HG02870 (cell line): ENCODE data around the gene TMEM138.
A peak's percentile ranks its signal among the peaks of the same experiment; 100 is the strongest.
"Not testable (repeated sequence)": the region's sequence is repeated elsewhere in the genome, so short reads cannot be mapped to it uniquely, and the experiment has no call there.

ENCODE experiments used
- ATAC-seq: cut with Tn5 transposase; IDR thresholded peaks from one replicate; pipeline ENCODE4 v1.9.1; 2021; ENCODE audit warnings: mild to moderate bottlenecking, moderate library complexity; ENCODE audit not compliant: unreplicated experiment

Gene TMEM138

GRCh38 chr11:61362542-61362875 is 335 bp downstream of the TMEM138 start:
- ATAC-seq, result no peak

- no peak for ATAC-seq
Observed at GRCh38 chr11:61364012-61364675, 2.0 kb downstream of the TMEM138 start.

DNA sequence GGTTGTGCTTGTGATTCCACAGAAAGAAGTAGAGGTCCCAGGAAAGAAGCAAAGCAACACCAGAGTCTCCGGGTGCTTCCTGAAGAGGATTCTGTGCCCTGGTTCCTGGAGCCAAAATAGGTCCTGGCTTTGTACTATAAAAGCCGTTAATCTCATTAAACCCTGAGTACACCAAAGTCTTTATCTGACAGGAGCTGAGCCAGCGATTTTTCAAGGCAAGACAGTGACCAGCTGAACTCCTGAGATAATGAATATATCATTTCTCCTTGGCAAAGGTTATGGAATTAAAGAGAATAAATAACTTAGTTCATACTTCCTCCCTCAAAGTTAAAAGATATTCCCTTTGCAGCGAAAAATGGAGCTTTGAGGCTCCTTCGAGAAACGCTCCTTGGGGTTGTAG is 5.2 kb downstream of the TMEM138 start:
- ATAC-seq, result no peak

GRCh38 chr11:61368646-61369045 is 6.5 kb downstream of the TMEM138 start:
- ATAC-seq, result no peak

DNA sequence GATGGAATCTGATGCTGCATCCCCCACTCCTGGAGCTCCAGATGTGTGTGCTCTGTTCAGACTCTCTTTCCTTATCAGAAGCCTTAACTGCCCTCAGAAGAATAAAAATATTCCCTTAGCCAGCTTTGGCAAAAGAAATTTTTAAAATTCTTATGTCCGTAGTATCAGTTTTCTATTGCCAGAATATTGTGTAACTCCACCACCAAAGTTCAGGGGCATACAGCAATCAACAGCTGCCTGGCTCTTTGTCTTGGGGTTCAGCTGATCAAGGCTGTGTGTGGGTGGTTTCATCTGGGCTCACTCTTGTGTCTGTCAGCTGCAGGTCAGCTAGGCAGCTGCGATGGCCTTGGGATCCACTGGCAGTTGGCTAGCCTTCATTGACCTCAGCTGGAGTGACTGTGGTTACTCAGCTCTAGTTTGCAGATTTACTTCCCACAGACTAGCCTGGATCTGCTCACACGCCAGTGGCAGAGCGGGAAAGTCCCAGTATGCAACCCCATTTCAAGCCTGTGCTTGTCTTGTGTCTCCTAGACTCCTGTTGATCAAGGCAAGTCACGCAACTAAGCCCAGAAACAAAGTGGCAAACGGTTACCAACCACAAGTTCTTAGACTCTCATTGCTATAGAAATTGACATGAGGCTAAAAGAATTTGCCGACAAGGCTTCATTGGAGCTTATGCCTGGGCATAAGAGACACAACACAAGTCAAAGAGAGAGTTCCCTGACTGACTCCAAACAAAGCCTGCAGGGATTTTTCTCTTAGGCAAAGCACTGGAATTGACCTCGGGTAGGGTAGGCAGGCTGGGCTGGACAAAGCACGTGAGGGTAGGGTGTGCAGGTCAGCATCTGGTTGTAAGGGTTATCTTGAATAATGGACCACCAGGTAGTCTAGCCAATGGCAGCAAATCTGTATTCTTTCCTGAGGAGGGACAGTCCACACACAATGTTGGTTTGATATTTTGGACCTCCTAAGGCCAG is 7.5 kb downstream of the TMEM138 start:
- ATAC-seq, result peak; percentile 58

- no peak for ATAC-seq
Observed at GRCh38 chr11:61370349-61371005, 8.3 kb downstream of the TMEM138 start.

DNA sequence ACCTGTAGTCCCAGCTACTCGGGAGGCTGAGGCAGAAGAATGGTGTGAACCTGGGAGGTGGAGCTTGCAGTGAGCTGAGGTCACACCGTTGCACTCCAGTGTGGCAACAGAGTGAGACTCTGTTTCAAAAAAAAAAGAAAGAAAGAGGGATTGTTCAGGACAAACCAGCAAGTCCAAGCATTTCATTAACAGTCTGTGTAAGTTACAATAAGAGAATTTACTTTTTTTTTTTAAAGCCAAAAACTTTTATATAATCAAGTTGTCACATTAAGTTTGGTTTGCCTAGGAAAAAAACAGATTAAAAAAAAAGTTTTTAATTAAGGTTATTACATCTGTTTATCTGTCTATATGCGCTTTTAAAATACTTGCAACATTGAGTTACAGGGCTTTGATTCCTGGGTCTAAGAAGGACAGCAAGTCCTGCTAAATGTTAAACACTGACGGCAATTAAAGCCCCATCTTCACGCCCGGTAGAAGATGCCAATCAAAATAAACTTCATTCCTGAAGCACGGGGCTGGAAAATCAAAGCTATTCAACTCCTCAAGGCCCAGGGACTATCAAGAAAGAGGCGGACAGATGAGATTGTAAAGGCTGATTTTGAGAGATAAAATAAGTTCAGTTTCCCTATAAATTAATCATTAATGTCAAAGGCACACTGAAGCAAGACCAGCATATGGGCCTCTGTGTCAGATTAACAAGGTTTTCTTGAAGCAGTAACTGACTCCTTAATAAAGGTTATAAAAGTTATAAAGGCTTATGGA is 10.7 kb downstream of the TMEM138 start:
- ATAC-seq, result no peak

DNA sequence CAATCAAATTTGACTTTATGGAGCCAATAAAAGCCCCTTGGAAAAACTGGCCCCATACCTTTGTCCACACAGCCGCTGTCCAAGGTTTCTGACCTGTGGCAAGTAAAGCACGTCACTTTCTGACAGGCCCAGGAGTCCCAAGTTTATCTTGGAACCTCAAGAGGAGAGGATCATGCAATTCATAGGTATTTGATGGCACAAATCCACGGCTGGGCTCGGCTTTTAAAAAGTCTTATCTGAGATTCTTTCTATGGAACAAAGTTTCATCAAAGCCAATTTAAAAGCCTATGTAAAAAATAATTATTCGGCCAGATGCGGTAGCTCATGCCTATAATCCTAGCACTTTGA is 13.6 kb downstream of the TMEM138 start:
- ATAC-seq, result no peak

DNA sequence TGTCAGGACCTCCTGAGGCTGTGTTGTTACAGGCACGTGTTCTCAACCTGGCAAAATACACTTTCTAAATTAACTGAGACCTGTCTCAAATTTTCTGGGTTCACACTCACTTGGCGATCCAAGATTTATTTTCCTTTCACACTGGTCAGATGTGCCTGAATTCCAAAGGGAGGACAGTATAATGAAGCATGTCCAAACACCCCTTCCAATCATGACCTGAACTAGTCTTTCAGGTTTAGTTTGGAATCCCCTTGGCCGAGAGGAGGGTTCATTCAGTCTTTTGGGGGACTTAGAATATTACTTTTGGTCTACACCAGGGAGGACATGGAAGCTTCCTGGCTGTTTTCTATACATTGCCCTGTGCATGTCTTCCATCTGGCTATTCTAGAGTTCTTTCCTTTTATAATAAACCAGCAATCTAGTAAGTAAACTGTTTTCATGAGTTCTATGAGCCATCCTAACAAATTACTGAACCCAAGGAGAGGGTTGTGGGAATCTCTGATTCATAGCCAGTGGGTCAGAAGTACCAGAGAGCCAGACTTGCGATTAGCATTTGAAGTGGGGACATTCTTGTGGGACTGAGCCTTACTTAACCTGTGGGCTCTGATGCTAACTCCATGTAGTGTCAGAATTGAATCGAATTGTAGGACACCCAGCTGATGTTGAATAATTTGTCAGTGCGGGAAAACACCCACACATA is 15.4 kb downstream of the TMEM138 start:
- ATAC-seq, result no peak

GRCh38 chr11:61378713-61379313 is 16.6 kb downstream of the TMEM138 start:
- ATAC-seq, result no peak

DNA sequence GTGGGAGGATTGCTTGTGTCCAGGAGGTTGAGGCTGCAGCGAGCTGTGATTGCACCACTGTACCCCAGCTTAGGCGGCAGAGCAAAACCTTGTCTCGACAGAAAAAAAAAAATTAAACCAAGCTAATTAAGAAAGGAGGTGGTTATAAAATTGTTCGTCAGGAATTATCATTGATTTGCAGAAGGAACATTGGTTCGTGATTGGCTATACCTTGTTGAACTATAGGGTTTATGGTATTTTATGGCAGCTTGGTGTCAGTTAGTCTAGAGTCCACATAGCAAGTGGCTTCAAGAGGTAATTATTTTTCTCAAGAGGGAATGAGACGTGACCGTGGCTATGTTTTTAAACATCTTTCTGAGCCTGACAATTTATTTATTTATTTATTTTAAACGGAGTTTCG is 18.7 kb downstream of the TMEM138 start:
- no peak for ATAC-seq

- not testable (repeated sequence) for ATAC-seq
Observed at GRCh38 chr11:61383859-61384258, 21.7 kb downstream of the TMEM138 start.

DNA sequence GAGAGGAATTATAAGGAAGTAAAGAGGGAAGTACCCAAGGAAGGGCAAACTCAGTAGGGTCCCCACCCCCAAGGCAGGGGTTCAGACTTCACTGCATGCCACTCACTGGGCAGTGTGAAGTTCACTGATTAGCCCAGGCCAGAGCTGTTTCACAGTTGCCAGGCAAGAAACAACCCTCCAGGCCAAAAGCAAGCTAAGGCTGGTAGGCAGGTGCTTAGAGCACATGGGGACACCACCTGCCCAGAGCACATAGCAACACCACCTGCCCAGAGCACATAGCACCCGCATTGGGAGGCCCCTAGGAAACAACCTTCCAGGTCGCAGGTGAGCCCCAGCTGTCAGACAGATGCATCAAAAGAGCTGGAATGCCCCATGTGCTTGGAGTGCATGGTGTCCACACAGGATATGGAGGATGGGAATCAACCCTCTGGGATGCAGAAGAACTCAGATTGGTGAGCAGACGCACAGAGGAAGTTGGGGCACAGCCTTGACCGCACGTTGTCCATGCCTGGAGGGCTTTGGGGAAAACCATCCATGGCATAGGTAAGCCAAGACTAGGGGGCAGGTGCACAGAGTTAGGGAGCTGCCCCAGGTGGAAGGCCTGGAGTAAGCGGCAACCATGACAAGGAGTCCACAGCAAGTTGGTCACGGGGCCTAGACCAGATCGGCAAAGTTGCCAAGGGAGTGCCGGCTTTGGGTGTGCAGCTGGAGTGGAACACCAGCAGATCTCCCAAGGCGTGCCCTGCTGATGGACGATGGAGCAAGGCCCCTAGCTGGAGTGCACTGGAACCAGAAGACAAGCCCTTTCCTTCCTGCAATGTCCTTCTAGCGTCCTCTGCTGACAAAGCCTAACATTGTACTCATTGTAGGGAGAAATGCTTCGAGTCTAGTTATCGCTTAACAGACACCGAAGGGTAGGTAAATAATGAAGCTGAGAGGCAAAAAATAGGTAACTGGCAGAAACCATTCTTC is 22.4 kb downstream of the TMEM138 start:
- no peak for ATAC-seq

- no peak for ATAC-seq
Observed at GRCh38 chr11:61390161-61390560, 28.0 kb downstream of the TMEM138 start.

GRCh38 chr11:61392981-61393595 is 30.9 kb downstream of the TMEM138 start:
- ATAC-seq, result no peak

- no peak for ATAC-seq
Observed at GRCh38 chr11:61401173-61401572, 39.0 kb downstream of the TMEM138 start.

DNA sequence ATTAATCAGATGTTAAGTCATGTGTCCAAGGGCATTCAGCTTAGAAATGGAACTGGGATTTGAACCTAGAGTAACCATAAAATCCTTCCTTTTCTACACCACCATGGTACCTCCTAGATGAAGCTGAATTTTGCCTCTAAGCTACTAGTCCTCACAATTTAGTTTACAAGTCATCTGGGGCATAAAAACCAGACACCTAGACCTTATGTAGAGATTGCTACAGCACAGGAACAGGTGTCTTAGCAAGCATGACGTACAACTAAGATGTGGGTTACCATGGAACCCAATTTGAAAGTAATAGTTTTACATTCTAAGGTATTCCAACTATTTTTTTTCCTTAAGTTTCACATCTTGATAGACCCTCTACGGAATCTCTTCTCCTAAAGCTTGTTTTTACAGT is 39.4 kb downstream of the TMEM138 start:
- ATAC-seq, result no peak

DNA sequence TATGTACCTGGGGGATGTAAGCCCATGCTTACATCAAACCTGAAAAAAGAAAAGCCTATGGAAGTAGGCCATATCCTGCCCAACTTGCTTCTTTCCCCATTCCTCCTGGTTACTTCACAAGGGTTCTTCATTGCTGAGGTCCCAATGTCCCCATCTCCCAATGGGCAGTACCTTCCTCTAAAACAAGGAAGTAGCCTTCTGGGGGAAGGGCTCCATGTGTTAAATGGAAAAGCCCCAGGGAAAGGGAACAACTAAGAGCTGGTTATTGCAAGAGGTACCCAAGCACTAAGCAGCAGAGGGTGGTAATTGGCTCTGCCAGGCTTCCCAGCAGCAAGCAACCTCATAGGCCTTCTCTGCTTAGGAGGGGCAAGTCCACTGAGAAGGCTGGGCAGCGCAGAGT is 41.5 kb downstream of the TMEM138 start:
- ATAC-seq, result no peak

DNA sequence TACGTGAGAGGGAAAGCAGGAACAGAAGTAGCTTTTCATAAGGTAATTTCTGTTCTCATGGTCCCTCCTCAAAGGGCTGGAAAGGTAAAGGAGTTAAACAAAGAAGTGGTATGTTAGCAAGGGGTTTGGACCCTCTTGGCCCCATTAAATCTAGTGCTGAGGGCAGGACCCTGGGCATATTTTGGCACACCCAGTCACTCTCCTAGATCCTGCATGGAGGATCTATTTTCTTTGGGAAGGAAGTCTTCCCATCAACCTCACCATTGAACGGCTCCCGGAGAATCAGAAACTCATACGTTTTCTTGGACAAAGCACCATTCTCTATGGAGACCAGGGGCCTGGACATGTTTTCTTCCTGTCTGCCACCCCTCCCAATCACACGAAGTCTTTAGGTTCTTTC is 41.9 kb downstream of the TMEM138 start:
- no peak for ATAC-seq
